ENCODE measurements around the gene JOSD1.

The JOSD1 gene

GRCh38 chr22:38715176-38715764, 14.5 kb upstream of the JOSD1 start:
- DNase-seq (ENCODE audit: extremely low read depth, low read depth): no peak
- no peak for TF ChIP-seq CTCF (IDR thresholded peaks at IDR 0.05; ENCODE audit: low read depth, low read length)

- DNase-seq (ENCODE audit: extremely low read depth, low read depth): no peak
- TF ChIP-seq CTCF (IDR thresholded peaks at IDR 0.05; ENCODE audit: low read depth, low read length): no peak
Observed at GRCh38 chr22:38713921-38714320, 13.2 kb upstream of the JOSD1 start.

GRCh38 chr22:38712486-38713207, 11.9 kb upstream of the JOSD1 start:
- TF ChIP-seq CTCF (IDR thresholded peaks at IDR 0.05; ENCODE audit: low read depth, low read length): no peak
- no peak for DNase-seq (ENCODE audit: extremely low read depth, low read depth)

GRCh38 chr22:38710866-38711265, 10.1 kb upstream of the JOSD1 start:
- no peak for DNase-seq (ENCODE audit: extremely low read depth, low read depth)
- no peak for TF ChIP-seq CTCF (IDR thresholded peaks at IDR 0.05; ENCODE audit: low read depth, low read length)

- DNase-seq (ENCODE audit: extremely low read depth, low read depth): no peak
- TF ChIP-seq CTCF (IDR thresholded peaks at IDR 0.05; ENCODE audit: low read depth, low read length): no peak
Observed at GRCh38 chr22:38710351-38710750, 9.6 kb upstream of the JOSD1 start.

- TF ChIP-seq CTCF (IDR thresholded peaks at IDR 0.05; ENCODE audit: low read depth, low read length): no peak
- DNase-seq (ENCODE audit: extremely low read depth, low read depth): no peak
Observed at GRCh38 chr22:38709306-38709705, 8.6 kb upstream of the JOSD1 start.

GRCh38 chr22:38707984-38708383, 7.2 kb upstream of the JOSD1 start:
- DNase-seq (ENCODE audit: extremely low read depth, low read depth): no peak
- no peak for TF ChIP-seq CTCF (IDR thresholded peaks at IDR 0.05; ENCODE audit: low read depth, low read length)
